SU-DHL-6 (cell line): ENCODE data around the gene PGA4.

Experiments
- EZH2phosphoT487 ChIP-seq: fragments of 200-600 bp; sonication (generic), shearing (Covaris generic); conservative IDR thresholded peaks from 2 replicates; pipeline ENCODE4 v1.6.1; 2018; ENCODE audit warnings: mild to moderate bottlenecking, antibody characterized with exemption, low read length, moderate library complexity, mixed read lengths
- TF ChIP-seq, protein P1 (sequence below): fragments of 200-600 bp; sonication (generic); IDR thresholded peaks from one replicate; pipeline ENCODE4 v1.5.1; 2017; ENCODE audit warnings: antibody characterized with exemption, mild to moderate bottlenecking, low read length, moderate library complexity; ENCODE audit not compliant: insufficient read depth, poor library complexity, severe bottlenecking

DNA sequence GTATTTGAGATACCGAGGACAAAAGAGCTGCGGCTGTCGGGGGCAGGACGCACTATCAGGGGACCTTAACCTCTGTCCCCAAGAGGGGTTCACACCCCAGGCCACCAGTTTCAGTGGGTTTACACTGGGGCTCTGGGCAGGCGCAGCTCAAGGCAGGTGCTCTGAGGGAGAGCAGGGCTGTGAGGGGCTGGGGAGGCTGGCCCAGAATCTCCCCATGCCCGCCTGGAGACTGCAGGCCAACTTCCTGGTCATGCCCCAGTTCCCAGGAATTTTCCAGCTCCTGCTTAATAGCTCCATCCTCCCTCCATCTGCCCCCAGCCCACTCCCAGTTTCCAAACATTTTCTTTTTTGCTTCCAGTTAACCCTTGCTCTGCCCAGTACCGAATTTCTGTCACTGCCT, 26.4 kb upstream of the PGA4 start:
- TF ChIP-seq, protein P1, sequence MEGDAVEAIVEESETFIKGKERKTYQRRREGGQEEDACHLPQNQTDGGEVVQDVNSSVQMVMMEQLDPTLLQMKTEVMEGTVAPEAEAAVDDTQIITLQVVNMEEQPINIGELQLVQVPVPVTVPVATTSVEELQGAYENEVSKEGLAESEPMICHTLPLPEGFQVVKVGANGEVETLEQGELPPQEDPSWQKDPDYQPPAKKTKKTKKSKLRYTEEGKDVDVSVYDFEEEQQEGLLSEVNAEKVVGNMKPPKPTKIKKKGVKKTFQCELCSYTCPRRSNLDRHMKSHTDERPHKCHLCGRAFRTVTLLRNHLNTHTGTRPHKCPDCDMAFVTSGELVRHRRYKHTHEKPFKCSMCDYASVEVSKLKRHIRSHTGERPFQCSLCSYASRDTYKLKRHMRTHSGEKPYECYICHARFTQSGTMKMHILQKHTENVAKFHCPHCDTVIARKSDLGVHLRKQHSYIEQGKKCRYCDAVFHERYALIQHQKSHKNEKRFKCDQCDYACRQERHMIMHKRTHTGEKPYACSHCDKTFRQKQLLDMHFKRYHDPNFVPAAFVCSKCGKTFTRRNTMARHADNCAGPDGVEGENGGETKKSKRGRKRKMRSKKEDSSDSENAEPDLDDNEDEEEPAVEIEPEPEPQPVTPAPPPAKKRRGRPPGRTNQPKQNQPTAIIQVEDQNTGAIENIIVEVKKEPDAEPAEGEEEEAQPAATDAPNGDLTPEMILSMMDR, result no peak
- no peak for TF ChIP-seq EZH2phosphoT487
